PC-9 (cell line): ENCODE data around the gene BTBD8. TPM values are rescaled to one million over a fixed set of nuclear protein-coding genes. Genes with fewer than 3 reads are reported as not detected.
A peak's percentile ranks its signal among the peaks of the same experiment; 100 is the strongest.

Experiments
- BruUV-seq: library from RNA; stranded (reverse); fragments of 400-500 nt; replicated peaks from 2 replicates; lab custom pipeline; 2021; lab: Mats Ljungman, UMichigan
- CTCF ChIA-PET: fragments of 300-600 bp; sonication (Branson Sonifier 250); formaldehyde crosslinking; loops from one replicate; lab custom pipeline; 2022; ENCODE audit warnings: antibody characterized with exemption; lab: Charles Lee
- POLR2A ChIA-PET: fragments of 300-600 bp; sonication (Branson Sonifier 250); formaldehyde crosslinking; loops from one replicate; lab custom pipeline; 2022; ENCODE audit warnings: antibody characterized with exemption; ENCODE audit not compliant: unreplicated experiment; lab: Charles Lee
- DNase-seq, 2 experiments: peaks; one replicate each; pipeline versions ENCODE4 v3.0.0 to v3.0.0-alpha.2; 2015 to 2022; ENCODE audit warnings: mixed read lengths in 1 of 2
- H2AFZ ChIP-seq: fragments of 200-600 bp; sonication (generic); 2 replicates; pipeline ENCODE4 v1.8.1; 2017; ENCODE audit warnings: antibody characterized with exemption
- H3F3A ChIP-seq: fragments of 200-600 bp; sonication (generic); 2 replicates; pipeline ENCODE4 v1.8.1; 2017; ENCODE audit warnings: antibody characterized with exemption, mild to moderate bottlenecking, low read depth; ENCODE audit not compliant: insufficient read depth
- H3K27ac ChIP-seq: fragments of 200-600 bp; sonication (generic); 2 replicates; pipeline ENCODE4 v1.6.1; 2016; ENCODE audit warnings: mixed run types
- H3K27me3 ChIP-seq: fragments of 200-600 bp; sonication (generic); 2 replicates; pipeline ENCODE4 v1.6.1; 2016; ENCODE audit warnings: low read depth, mixed run types; ENCODE audit not compliant: insufficient read depth
- H3K36me3 ChIP-seq: fragments of 200-600 bp; sonication (generic); 2 replicates; pipeline ENCODE4 v1.6.1; 2016; ENCODE audit warnings: low read depth, mixed run types
- H3K4me1 ChIP-seq: fragments of 200-600 bp; sonication (generic); replicated peaks from 2 replicates; pipeline ENCODE4 v1.6.1; 2016; ENCODE audit warnings: mixed run types; ENCODE audit not compliant: insufficient read depth
- H3K4me2 ChIP-seq: fragments of 200-600 bp; sonication (generic); 2 replicates; pipeline ENCODE4 v1.6.1; 2017; ENCODE audit warnings: mixed run types
- H3K4me3 ChIP-seq: fragments of 200-600 bp; sonication (generic); 2 replicates; pipeline ENCODE4 v1.6.1; 2016; ENCODE audit warnings: mixed run types
- H3K79me2 ChIP-seq: fragments of 200-600 bp; sonication (generic); 2 replicates; pipeline ENCODE4 v1.6.1; 2017; ENCODE audit warnings: low read depth, mixed run types
- H3K9me2 ChIP-seq: fragments of 200-600 bp; sonication (generic); 2 replicates; pipeline ENCODE4 v1.8.1; 2017; ENCODE audit warnings: mild to moderate bottlenecking; ENCODE audit not compliant: insufficient read depth
- H3K9me3 ChIP-seq: fragments of 200-600 bp; sonication (generic); 2 replicates; pipeline ENCODE4 v1.8.1; 2016; ENCODE audit warnings: low read depth; ENCODE audit not compliant: insufficient read depth
- H4K20me1 ChIP-seq: fragments of 200-600 bp; sonication (generic); 2 replicates; pipeline ENCODE4 v1.8.1; 2017; ENCODE audit not compliant: insufficient read depth
- CTCF ChIP-seq: fragments of 200-600 bp; sonication (generic); conservative IDR thresholded peaks from 2 replicates; pipeline ENCODE4 v1.6.1; 2017; ENCODE audit warnings: mixed run types, antibody characterized with exemption, mild to moderate bottlenecking, moderate library complexity
- EZH2 ChIP-seq: fragments of 200-600 bp; sonication (generic); IDR thresholded peaks from 2 replicates; pipeline ENCODE4 v1.8.0; 2017; ENCODE audit warnings: antibody characterized with exemption, low read depth
- intact Hi-C: fragments of 100-400 bp; cut with micrococcal nuclease; formaldehyde crosslinking; loops from one replicate; pipeline ENCODE4 v1.10.0; 2022; ENCODE audit not compliant: unreplicated experiment
- total RNA-seq: library from RNA; stranded (reverse); gene quantifications from 2 replicates; pipeline ENCODE4 v1.2.3, GENCODE V29; 2021

The BTBD8 gene
- total RNA-seq, 1 experiment from 2014 or later: 8.1 TPM

- no peak overlapping the region for H2AFZ ChIP-seq
- ChIA-PET POLR2A (interaction anchor here (0.6 kb wide), 1 partner anchor 9 kb away, joined by 23 read pairs; no protein-coding TSS in a partner anchor), CTCF (interaction anchor here (0.6 kb wide), 1 partner anchor 1110 kb away, joined by 5 read pairs; no protein-coding TSS in a partner anchor)
- H4K20me1 ChIP-seq: no peaks in the 10 kb centered on the region
- peak overlapping the region; percentile 26; the same call in 1 of the 2 replicates for H3K4me2 ChIP-seq
- H3K27ac ChIP-seq: no peak overlapping the region
- no peaks in the 10 kb centered on the region for H3K9me3 ChIP-seq
- no TSS peak for BruUV-seq
- H3K27me3 ChIP-seq: no peaks in the 10 kb centered on the region
- no peak overlapping the region for H3K4me3 ChIP-seq
- peaks cover 9% of the 10 kb centered on the region for H3K4me1 ChIP-seq
- 0 out of 2 replicates have a peak, but pooled peaks cover 3% of the 10 kb centered on the region for H3K9me2 ChIP-seq
- no peaks in the 10 kb centered on the region for H3K79me2 ChIP-seq
- H3F3A ChIP-seq: no peaks in the 10 kb centered on the region
- intact Hi-C loops: no loop called here
- H3K36me3 ChIP-seq: no peaks in the 10 kb centered on the region
- peak; percentile 8 to 67 for DNase-seq
- TF ChIP-seq EZH2 (no peak), CTCF (no peak)
Observed at GRCh38 chr1:92118826-92119225, 38.7 kb downstream of the BTBD8 start.

DNA sequence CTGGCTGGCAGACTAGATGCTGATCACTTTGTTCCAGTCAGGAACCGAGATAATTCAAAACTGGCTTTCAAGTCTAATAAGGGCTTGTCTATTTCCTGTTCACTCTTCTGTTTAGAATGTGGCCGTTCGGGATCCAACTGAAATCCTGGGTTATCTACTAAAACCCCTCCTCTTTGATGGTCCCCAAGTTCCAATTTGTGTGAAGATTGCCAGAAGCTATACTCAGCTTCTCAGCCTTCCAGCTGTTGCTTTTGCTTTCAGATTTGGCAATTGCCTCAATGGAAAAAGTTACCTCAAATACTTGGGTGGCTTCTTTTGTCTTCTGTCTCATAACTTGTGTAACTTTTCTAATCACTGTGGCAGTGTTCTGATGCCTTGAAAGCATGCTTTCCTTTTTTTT is 43.7 kb downstream of the BTBD8 start:
- Histone ChIP-seq H3K4me2 (no peak overlapping the region), H4K20me1 (no peaks in the 10 kb centered on the region), H3K36me3 (no peaks in the 10 kb centered on the region), H3K4me1 (peaks cover 4% of the 10 kb centered on the region), H3K9me2 (no peaks in the 10 kb centered on the region), H3K4me3 (no peak overlapping the region), H3K27ac (no peak overlapping the region), H3K27me3 (no peaks in the 10 kb centered on the region), H3K9me3 (no peaks in the 10 kb centered on the region), H3F3A (no peaks in the 10 kb centered on the region), H2AFZ (no peak overlapping the region), H3K79me2 (no peaks in the 10 kb centered on the region)
- BruUV-seq: no TSS peak
- ChIA-PET POLR2A (interaction anchor here (0.9 kb wide), 1 partner anchor 17 kb away, joined by 10 read pairs; no protein-coding TSS in a partner anchor), CTCF (no interaction called here)
- TF ChIP-seq EZH2 (no peak), CTCF (no peak)
- intact Hi-C loops: no loop called here
- no peak for DNase-seq

DNA sequence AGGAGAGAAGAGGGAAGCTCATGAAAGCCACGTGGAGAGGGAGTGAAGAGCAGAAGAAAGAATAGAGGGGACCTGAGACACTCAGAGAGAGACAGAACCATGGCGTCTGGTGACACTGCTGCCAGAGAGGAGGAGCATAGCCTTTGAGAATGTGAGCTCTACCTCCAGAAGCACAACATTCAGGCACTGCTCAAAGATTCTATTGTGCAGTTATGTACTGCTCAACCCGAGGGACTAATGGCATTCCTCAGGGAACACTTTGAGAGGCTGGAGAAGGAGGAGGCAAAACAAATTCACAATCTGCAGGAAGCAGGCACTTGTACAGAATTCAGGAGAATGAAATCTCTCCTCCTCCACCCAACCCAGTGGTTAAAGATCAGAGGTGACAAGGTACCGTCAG is 45.1 kb downstream of the BTBD8 start:
- POLR2A ChIA-PET: interaction anchor here (0.6 kb wide), 1 partner anchor 217 kb away, joined by 3 read pairs; no protein-coding TSS in a partner anchor
- no TSS peak for BruUV-seq

More for the DNA sequence above, 45.1 kb downstream of the BTBD8 start:
- H3K9me3 ChIP-seq: no peaks in the 10 kb centered on the region
- no peaks in the 10 kb centered on the region for H3F3A ChIP-seq
- H3K27ac ChIP-seq: no peak overlapping the region
- DNase-seq: no peak
- CTCF ChIA-PET: no interaction called here
- no peak for TF ChIP-seq CTCF
- TF ChIP-seq EZH2: no peak
- no peak overlapping the region for H3K4me2 ChIP-seq
- no peaks in the 10 kb centered on the region for H4K20me1 ChIP-seq
- no peaks in the 10 kb centered on the region for H3K27me3 ChIP-seq
- H3K9me2 ChIP-seq: no peaks in the 10 kb centered on the region
- intact Hi-C loops: no loop called here
- H3K79me2 ChIP-seq: no peaks in the 10 kb centered on the region
- no peaks in the 10 kb centered on the region for H3K4me1 ChIP-seq
- no peak overlapping the region for H2AFZ ChIP-seq
- H3K4me3 ChIP-seq: no peak overlapping the region
- H3K36me3 ChIP-seq: no peaks in the 10 kb centered on the region
